IMR-90 (cell line): Measurements from ENCODE around the gene EIF4E3.

Experiments used
- CEBPB ChIP-seq: IDR thresholded peaks from 2 replicates; pipeline ENCODE4 v1.6.1; 2012; ENCODE audit warnings: low read depth, low read length, improper control_type of control experiment
- FOS ChIP-seq: fragments of 150-350 bp; IDR thresholded peaks from 2 replicates; pipeline ENCODE4 v1.6.1; 2016; ENCODE audit warnings: low read depth, low read length
- NFE2L2 ChIP-seq: fragments of 150-350 bp; IDR thresholded peaks from 2 replicates; pipeline ENCODE4 v1.6.1; 2016; ENCODE audit warnings: low read depth, mild to moderate bottlenecking, low read length
- POLR2A ChIP-seq: IDR thresholded peaks from 2 replicates; pipeline ENCODE4 v1.6.1; 2012; ENCODE audit warnings: mild to moderate bottlenecking, low read depth, low read length
- RAD21 ChIP-seq: IDR thresholded peaks from 2 replicates; pipeline ENCODE4 v1.6.1; 2012; ENCODE audit warnings: low read length, improper control_type of control experiment
- SMC3 ChIP-seq: fragments of 150-350 bp; IDR thresholded peaks from 2 replicates; pipeline ENCODE4 v1.6.1; 2016; ENCODE audit warnings: low read depth, mild to moderate bottlenecking, antibody characterized with exemption, low read length, moderate library complexity
- TF ChIP-seq, protein P1 (sequence below): fragments of 150-350 bp; IDR thresholded peaks from 2 replicates; pipeline ENCODE4 v1.6.1; 2017; ENCODE audit warnings: mild to moderate bottlenecking, antibody characterized with exemption, low read length, low read depth
- TF ChIP-seq, protein P2 (sequence below): conservative IDR thresholded peaks from 2 replicates; pipeline ENCODE4 v1.5.1; 2012; ENCODE audit warnings: mild to moderate bottlenecking, low read depth, low read length, improper control_type of control experiment

DNA sequence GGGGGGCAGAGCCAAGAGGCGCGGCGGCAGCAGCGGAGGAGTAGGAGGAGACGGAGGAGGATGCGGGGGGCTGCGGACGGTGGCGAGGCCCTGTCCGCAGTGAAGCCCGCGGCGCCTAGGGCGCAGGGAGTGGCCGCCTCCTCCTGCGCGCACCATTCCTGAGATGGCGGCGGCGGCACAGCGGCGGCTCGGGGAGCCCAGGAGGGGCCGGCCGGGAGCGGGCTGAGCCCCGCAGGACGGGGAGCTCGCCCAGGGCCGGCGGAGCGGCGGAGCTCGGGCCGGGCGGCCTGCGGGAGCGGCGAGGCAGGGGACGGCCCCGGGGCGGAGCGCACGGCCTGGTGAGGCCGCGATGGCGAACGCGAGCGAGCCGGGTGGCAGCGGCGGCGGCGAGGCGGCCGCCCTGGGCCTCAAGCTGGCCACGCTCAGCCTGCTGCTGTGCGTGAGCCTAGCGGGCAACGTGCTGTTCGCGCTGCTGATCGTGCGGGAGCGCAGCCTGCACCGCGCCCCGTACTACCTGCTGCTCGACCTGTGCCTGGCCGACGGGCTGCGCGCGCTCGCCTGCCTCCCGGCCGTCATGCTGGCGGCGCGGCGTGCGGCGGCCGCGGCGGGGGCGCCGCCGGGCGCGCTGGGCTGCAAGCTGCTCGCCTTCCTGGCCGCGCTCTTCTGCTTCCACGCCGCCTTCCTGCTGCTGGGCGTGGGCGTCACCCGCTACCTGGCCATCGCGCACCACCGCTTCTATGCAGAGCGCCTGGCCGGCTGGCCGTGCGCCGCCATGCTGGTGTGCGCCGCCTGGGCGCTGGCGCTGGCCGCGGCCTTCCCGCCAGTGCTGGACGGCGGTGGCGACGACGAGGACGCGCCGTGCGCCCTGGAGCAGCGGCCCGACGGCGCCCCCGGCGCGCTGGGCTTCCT lies 28.8 kb upstream of the EIF4E3 start, which contains the start of gene GPR27:
- TF ChIP-seq, protein P1, sequence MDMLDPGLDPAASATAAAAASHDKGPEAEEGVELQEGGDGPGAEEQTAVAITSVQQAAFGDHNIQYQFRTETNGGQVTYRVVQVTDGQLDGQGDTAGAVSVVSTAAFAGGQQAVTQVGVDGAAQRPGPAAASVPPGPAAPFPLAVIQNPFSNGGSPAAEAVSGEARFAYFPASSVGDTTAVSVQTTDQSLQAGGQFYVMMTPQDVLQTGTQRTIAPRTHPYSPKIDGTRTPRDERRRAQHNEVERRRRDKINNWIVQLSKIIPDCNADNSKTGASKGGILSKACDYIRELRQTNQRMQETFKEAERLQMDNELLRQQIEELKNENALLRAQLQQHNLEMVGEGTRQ = no peak
- TF ChIP-seq, protein P2, sequence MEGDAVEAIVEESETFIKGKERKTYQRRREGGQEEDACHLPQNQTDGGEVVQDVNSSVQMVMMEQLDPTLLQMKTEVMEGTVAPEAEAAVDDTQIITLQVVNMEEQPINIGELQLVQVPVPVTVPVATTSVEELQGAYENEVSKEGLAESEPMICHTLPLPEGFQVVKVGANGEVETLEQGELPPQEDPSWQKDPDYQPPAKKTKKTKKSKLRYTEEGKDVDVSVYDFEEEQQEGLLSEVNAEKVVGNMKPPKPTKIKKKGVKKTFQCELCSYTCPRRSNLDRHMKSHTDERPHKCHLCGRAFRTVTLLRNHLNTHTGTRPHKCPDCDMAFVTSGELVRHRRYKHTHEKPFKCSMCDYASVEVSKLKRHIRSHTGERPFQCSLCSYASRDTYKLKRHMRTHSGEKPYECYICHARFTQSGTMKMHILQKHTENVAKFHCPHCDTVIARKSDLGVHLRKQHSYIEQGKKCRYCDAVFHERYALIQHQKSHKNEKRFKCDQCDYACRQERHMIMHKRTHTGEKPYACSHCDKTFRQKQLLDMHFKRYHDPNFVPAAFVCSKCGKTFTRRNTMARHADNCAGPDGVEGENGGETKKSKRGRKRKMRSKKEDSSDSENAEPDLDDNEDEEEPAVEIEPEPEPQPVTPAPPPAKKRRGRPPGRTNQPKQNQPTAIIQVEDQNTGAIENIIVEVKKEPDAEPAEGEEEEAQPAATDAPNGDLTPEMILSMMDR = no peak
- TF ChIP-seq POLR2A (no peak), FOS (no peak), SMC3 (no peak), RAD21 (no peak), CEBPB (no peak), NFE2L2 (no peak)
